OCI-LY3 (cell line): ENCODE measurements around the gene NPPA.

Experiments used
- CTCF ChIP-seq: fragments of 200-600, 300-600 bp; sonication (generic); IDR thresholded peaks from 2 replicates; pipeline ENCODE4 v1.5.1; 2014; ENCODE audit warnings: antibody characterized with exemption, low read length, low read depth
- EZH2phosphoT487 ChIP-seq: fragments of 200-600 bp; shearing (Covaris generic); IDR thresholded peaks from 2 replicates; pipeline ENCODE4 v1.6.1; 2018; ENCODE audit warnings: antibody characterized with exemption, mixed run types, low read depth

GRCh38 chr1:11893907-11894251 lies 46.3 kb upstream of the NPPA start:
- peak; percentile 81 for TF ChIP-seq CTCF
- TF ChIP-seq EZH2phosphoT487: no peak
